GM12865 (cell line): ENCODE measurements around the gene TWSG1.

Experiments used
- DNase-seq: peaks from one replicate; pipeline ENCODE4 v3.0.0; 2010; ENCODE audit warnings: low read depth
- H3K4me3 ChIP-seq: 2 replicates; pipeline ENCODE4 v1.5.1; 2011; ENCODE audit warnings: mild to moderate bottlenecking, low read depth, low read length, control low read depth
- CTCF ChIP-seq: IDR thresholded peaks from 2 replicates; pipeline ENCODE4 v1.5.1; 2011; ENCODE audit warnings: low read length, control low read depth, low read depth, inconsistent platforms; ENCODE audit not compliant: insufficient read depth; ENCODE audit errors: missing control alignments

TWSG1 gene

GRCh38 chr18:9380621-9381395 lies 46.2 kb downstream of the TWSG1 start:
- TF ChIP-seq CTCF, result no peak
- DNase-seq, result no peak
- H3K4me3 ChIP-seq, result no peak overlapping the region

GRCh38 chr18:9386879-9387278 lies 52.3 kb downstream of the TWSG1 start:
- no peak for TF ChIP-seq CTCF
- no peak overlapping the region for H3K4me3 ChIP-seq
- DNase-seq, result no peak

GRCh38 chr18:9387891-9388290 lies 53.3 kb downstream of the TWSG1 start:
- H3K4me3 ChIP-seq, result no peak overlapping the region
- TF ChIP-seq CTCF, result no peak
- DNase-seq, result no peak

- DNase-seq, result no peak
- H3K4me3 ChIP-seq, result no peak overlapping the region
- TF ChIP-seq CTCF, result no peak
Measured at GRCh38 chr18:9389706-9390105, 55.1 kb downstream of the TWSG1 start.

GRCh38 chr18:9392726-9393125 lies 58.2 kb downstream of the TWSG1 start:
- no peak for DNase-seq
- no peak for TF ChIP-seq CTCF

GRCh38 chr18:9394046-9394445 lies 59.5 kb downstream of the TWSG1 start:
- DNase-seq, result no peak
- no peak for TF ChIP-seq CTCF
- no peak overlapping the region for H3K4me3 ChIP-seq

More at GRCh38 chr18:9392726-9393125, 58.2 kb downstream of the TWSG1 start:
- no peak overlapping the region for H3K4me3 ChIP-seq

- TF ChIP-seq CTCF, result no peak
- DNase-seq, result no peak
- no peak overlapping the region for H3K4me3 ChIP-seq
Measured at GRCh38 chr18:9400197-9400596, 65.6 kb downstream of the TWSG1 start.
